SK-N-DZ (cell line): ENCODE data around the gene LSS.
"Not testable (repeated sequence)": the region's sequence is repeated elsewhere in the genome, so short reads cannot be mapped to it uniquely, and the experiment has no call there.

Experiments
- DNase-seq: peaks from one replicate; pipeline ENCODE4 v3.0.0-alpha.2; 2015; ENCODE audit warnings: low spot score

Gene LSS

GRCh38 chr21:46188226-46189212 is 40.1 kb downstream of the LSS start:
- no peak for DNase-seq

DNA sequence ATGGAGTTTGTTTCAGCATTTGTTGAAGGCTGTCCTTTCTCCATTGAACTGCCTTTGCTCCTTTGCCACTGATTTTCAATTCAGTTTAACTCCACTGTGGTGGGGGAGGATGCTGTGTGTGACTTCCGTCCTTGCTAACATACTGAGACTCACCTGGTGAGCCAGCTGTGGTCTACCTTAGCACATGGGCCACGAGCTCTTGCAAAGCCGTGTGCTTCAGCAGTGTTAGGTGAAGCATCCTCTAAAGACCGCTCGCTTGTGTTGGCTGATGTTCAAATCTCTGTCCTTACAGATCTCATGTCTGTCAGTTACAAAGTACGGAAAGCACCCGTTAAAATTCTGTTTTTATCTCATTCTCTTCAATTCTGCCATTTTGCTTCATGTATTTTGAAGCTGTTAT is 40.8 kb downstream of the LSS start:
- no peak for DNase-seq

GRCh38 chr21:46187261-46187660 is 41.3 kb downstream of the LSS start:
- DNase-seq, result no peak

- no peak for DNase-seq
These were observed 42.9 kb downstream of the LSS start for GRCh38 chr21:46185716-46186115.

DNA sequence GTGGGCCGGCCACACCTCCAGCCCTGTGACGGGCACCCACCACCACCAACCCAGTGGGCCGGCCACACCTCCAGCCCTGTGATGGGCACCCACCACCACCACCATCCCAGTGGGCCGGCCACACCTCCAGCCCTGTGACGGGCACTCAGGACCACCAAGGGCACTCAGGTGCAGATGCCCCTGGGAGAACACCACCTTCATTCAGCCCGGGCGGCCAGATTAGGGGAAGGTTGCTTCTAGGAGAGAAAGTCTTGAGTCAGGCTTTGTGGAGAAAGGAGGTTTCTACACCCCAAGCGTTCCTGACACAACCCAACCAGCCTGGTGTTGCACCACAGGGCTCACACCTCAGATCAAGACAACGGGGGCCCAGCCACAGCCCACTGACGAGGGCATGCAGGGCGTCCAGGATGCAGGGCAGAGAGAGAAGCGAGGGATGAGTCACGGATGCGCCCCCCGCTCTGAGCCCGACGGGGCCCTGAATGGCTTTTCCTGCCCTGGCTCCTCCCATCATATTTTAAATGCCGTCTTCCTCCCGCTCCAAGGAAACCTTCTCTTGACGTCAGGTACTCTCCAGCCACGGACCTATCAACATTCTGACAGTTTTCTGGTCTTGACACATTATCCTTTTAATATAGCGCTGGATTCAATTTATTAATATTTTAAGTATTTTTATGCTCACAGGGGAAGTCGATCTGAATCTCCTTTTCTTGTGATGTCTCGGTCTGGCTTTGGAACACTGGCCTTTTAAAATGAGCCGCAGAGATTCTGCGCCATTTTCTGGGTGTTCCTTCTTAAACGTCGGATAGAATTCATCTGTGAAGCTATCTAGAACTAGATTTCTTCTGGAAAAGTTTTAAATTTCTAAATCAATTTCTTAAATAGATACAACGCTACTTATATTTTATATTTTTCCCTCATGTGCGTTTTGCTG is 43.7 kb downstream of the LSS start:
- DNase-seq, result peak; percentile 86

- peak; percentile 73 for DNase-seq
These were observed 44.5 kb downstream of the LSS start, which contains the start of gene SPATC1L for GRCh38 chr21:46183910-46184624. Gene SPATC1L, minus strand, starts transcription at chr21:46184459. Its CDS starts 1,643 bp downstream, at chr21:46182816.

DNA sequence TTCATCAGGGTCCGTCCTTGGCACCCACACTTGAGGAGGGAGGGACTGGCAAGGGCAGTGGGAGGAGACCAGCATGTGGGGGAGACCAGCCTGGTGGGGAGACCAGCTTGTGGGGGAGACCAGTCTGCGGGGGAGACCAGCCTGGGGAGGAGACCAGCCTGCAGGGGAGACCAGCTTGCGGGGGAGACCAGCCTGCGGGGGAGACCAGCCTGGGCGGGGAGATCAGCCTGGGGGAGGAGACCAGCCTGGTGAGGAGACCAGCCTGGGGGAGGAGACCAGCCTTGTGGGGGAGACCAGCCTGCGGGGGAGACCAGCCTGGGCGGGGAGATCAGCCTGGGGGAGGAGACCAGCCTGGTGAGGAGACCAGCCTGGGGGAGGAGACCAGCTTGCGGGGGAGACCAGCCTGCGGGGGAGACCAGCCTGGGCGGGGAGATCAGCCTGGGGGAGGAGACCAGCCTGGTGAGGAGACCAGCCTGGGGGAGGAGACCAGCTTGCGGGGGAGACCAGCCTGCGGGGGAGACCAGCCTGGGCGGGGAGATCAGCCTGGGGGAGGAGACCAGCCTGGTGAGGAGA is 45.2 kb downstream of the LSS start:
- not testable (repeated sequence) for DNase-seq

DNA sequence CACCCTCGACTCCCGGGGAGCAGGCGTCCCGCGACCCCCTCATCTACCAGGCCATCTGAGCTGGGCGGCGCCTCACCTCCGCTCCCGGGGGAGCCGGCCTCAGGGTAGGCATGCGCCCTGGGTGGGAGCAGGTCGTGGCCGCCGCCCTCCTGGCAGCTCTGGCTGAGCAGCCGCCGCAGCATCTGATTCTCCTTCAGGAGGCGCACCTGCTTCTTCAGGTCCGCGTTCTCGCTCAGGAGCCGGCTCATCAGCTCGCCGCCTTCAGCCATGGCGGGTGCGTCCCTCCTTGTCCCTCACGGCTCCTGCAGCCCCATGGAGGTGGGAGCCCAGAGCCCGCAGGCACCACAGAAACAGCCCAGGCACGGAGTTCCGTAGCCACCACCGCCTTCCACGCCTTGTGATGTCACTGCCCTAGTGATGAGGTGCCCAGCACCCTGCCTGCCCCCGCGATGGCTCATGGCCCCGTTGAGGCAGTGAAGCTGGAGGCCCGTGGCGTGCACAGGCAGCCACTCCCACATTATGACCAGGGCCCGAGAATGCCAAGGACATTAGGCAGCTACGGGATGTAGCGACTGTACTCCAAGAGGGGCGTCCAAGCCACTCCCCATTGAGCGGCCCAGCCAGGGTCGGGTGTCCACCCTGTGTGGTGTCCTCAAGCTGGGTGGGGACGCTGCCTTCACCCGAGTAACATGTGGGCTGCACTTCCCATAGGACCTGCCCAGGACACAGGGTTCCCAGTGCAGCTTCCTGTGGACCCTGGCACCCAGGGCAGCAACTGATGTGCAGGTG is 45.8 kb downstream of the LSS start:
- DNase-seq, result no peak

- DNase-seq, result no peak
These were observed 46.5 kb downstream of the LSS start for GRCh38 chr21:46181953-46182547.

DNA sequence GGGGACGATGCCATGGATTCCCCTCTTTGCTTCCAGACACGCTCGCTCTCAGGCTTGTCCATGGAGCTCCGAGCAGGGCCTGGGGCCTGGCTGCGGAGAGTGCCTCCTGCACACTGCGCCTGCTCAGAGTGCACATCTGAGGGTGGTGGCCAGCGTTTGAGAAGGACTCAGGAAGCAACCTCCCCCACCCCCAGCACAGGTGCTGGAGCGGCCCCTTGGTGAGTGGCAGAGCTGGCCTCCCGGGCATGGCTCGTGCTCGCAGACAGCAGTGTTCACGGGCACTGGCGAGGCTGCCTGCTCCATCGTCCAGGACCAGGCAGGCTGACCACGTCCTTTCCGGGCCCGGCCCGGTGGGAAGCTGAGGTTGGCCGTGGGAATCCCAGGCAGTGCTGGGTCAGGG is 47.1 kb downstream of the LSS start:
- no peak for DNase-seq

GRCh38 chr21:46180778-46181391 is 47.7 kb downstream of the LSS start:
- no peak for DNase-seq

- DNase-seq, result no peak
These were observed 48.4 kb downstream of the LSS start for GRCh38 chr21:46180079-46180722.

DNA sequence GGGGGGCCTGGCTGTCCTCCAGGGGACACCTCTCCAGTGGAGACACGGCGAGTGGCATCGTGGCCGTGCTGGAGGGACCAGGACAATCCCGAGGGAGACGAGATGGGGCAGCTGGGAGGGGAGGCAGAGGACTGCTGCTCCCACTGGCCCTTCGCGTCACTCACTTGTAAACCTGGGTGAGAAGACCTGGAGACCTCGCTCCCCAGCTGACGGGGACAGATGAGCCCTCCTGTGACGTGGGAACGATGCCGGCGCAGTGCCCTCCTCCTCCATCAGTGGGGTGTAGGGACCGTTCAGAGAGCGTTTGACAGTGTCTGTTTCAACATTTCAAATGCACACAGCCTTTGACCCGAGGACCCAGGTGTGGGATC is 48.9 kb downstream of the LSS start:
- no peak for DNase-seq

DNA sequence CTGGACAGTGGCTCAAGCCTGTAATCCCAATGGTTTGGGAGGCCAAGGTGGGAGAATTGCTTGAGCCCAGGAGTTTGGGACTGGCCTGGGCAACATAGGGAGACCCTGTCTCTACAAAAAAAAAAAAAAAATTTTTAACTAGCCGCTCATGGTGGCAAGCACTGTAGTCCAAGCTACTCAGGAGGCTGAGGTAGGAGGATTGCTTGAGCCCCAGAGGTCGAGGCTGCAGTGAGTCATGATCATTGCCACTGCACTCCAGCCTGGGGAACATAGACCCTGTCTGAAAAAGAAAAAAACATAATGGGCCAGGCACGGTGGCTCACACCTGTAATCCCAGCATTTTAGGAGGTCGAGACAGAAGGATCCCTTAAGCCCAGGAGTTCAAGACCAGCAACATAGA is 49.6 kb downstream of the LSS start:
- DNase-seq, result no peak

GRCh38 chr21:46176443-46177129 is 52.0 kb downstream of the LSS start:
- not testable (repeated sequence) for DNase-seq

DNA sequence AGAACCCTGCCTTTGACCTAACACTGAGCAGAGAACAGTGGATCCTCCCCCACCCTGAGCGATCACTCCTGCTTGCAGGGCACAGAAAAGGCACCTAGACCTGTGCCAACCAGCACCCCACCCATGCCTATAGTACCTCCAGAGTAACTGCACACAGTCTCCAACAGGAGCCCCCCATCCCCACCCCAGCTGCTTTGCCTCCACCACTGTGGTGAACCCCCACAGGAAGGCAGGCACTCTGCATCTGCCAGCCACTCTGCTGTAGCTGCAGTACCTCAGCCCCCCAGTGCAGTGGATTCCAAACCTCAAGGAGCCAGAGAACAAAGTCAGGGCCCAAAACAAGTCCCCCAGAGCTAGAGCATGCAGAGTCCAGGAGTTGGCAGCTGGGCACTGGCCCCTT is 55.0 kb downstream of the LSS start:
- no peak for DNase-seq

DNA sequence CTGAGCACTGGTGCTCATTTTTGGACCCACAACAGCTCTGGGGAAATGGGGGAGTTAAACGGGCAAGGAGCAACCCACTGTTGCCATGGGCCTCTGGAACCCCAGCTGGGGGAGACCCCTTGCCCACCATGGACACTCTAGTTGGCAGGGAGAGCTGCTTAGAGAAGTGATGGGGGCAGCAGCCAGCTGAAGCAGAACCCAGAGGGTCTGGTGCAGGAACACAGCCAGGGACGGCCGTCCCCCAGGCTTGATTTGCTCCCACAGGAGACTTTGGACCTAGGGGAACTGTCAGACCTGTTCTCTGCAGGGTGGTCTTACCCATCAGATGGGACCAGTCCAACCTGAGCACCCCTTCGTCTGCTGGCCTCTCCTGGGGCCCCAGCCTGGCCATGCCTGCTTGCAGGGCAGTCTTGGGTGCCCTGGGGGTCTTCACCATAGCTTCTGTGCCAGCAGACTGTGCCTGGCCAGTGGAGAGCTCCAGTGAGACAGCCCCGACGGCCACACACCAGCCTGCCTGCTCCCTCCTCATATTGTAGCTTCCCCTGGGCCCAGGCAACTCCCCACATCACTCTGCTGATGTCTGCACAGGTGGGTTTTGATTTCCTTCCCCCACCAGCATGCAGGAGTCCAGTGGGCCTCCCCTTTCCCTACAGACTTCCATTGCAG is 55.6 kb downstream of the LSS start:
- no peak for DNase-seq
